Measurements from ENCODE around the gene SPRED3.
"Not testable (repeated sequence)": the region's sequence is repeated elsewhere in the genome, so short reads cannot be mapped to it uniquely, and the experiment has no call there.

Gene SPRED3

DNA sequence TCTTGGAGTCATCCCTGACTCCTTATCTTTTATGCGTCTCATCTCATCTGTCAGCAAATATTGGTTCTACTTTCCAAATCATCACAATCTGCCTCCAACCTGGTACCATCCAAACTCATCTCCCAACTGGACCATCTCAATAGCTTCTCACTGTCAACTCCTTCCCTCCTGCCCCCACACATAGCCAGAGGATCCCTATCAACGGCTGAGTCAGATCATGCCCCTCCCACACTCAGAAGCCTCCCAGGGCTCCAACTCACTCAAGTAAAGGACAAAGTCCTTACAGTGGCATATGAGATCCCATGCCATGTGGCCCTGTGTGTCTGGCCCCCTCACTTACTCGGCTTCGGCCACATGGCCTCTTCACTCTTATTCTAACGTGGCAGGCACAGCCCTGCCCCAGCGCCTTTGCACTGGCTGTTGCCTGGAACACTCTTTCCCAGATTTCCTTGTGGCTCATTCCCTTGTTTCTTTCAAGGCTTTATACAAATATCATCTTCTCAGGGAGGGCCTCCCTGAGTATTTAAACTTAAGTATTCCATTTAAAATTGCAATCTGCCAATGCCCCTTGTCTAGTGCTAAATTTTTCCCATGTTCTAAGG, 4.3 kb downstream of the SPRED3 start:
- DNase-seq, result no peak

DNA sequence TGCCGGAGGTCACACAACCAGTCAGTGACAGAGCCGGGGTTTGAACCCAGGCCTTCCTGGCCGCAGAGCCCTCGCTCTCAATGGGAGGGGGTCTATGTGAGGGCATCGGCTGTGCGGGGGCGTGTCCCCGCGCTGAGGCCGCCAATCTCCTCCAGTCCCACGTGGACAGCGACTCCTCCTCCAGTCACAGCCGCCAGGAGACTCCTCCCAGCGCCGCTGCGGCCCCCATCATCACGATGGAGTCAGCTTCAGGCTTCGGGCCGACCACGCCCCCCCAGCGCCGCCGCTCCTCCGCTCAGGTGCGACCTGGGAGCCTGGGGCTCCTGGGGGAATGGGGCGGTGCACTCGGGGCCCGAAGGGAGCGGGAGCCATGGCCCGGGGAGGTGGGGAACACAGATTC, 6.0 kb downstream of the SPRED3 start:
- DNase-seq, result peak; percentile 86

DNA sequence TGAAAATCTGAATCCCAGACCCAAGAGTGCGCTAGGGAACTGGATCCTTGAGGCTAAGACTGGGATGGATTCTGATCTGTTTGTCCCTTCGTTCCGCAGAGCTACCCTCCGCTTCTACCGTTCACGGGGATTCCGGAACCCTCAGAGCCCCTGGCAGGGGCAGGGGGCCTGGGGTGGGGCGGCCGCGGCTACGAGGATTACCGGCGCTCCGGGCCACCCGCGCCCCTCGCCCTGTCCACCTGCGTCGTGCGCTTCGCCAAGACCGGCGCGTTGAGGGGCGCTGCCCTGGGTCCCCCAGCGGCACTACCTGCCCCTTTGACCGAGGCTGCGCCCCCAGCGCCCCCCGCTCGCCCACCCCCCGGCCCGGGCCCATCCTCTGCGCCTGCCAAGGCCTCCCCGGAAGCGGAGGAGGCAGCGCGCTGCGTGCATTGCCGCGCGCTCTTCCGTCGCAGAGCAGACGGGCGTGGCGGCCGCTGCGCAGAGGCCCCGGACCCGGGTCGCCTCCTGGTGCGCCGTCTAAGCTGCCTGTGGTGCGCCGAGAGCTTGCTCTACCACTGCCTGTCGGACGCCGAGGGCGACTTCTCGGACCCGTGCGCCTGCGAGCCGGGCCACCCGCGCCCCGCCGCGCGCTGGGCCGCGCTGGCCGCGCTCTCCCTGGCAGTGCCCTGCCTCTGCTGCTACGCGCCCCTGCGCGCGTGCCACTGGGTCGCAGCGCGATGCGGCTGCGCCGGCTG, 7.1 kb downstream of the SPRED3 start:
- peak; percentile 56 for DNase-seq

DNA sequence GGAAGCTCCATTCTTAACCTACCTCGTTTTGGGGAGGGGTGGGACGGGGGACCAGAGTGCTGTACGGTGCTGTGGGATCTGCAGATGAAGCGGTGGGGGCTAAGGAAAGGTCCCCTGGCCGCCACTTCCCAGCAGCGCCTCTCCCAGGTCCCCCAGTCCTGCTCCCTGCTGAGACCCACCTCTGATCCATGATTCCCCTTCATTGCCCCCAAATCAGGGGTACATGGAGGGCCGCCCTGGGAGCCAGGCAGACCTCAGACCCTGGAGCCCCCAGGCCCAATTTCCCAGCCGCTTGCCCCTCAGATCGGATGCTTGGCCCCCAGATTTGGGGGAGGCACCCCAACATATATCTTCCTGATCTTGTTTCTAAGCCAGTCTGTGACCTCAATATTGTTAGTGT, 10.6 kb downstream of the SPRED3 start:
- DNase-seq, result no peak

DNA sequence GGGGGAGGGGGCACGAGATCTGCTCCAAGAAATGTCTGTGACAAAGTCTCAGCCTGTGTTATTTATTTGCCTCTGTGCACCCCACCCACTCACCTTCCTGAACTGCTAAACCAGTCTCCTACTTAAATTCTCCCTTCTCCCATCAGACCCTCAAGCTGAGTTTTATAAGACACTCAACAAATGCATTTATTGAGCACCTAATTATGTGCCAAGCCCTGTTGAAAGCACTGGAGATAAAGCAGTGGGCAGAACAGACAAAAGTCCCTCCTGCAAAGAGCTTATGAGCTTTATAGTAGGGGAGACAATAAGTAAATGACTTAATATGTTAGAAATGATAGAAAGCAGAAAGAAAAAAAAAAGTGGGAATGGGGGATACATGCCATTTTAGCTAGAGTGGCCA, 11.0 kb downstream of the SPRED3 start:
- DNase-seq, result no peak

DNA sequence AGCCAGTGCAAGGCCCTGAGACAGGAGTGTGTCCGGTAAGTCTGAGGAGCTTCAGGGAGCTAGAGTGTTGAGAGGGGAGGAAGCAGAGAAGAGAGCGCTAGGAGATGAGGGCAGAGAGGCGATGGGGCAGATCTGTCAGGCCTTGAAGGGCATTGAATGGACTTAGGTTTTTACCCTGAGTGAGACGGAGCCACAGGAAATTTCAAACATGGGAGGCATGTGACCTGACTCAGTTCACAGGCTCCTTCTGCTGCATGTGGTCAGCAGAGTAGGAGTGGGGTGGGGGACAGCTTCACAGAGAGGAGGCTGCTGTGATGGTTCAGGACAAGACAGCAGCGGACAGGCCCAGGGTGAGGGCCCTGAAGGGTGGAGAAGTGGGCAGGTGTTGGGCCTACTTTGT, 11.9 kb downstream of the SPRED3 start:
- DNase-seq, result no peak

DNA sequence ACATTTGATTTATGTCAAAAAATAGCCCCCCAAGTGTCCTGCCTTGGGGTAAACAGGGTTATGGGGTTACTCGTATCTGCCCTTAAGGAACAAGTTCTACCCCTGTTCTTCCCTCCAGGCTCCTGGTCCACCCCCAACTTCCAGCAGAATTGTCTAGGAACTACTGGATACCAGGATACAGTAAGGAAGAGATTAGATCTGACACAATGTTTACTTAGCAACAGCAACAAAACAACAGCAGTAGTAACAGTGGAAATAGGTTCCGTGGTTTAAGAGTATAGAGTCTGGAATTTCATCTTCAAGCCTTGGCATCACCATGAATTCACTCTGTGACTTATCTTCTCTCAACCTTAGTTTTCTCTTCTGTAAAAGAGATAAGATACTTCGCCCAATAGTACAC, 12.7 kb downstream of the SPRED3 start:
- no peak for DNase-seq

DNA sequence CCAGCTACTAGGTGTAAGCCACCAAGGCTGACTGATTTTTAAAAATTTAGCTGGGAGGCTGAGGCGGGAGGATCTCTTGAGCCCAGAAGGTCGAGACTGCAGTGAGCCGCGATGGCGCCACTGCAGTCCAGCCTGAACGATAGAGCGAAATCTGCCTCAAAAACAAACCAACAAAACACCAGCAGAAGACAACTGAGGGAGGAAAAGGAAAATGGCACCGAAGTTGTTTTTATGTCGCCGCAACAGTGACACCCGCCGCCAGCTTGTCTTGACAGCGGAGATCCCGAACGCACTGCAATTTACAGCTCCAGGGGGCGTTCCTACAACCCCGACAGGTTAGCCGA, 14.1 kb downstream of the SPRED3 start:
- DNase-seq, result no peak

DNA sequence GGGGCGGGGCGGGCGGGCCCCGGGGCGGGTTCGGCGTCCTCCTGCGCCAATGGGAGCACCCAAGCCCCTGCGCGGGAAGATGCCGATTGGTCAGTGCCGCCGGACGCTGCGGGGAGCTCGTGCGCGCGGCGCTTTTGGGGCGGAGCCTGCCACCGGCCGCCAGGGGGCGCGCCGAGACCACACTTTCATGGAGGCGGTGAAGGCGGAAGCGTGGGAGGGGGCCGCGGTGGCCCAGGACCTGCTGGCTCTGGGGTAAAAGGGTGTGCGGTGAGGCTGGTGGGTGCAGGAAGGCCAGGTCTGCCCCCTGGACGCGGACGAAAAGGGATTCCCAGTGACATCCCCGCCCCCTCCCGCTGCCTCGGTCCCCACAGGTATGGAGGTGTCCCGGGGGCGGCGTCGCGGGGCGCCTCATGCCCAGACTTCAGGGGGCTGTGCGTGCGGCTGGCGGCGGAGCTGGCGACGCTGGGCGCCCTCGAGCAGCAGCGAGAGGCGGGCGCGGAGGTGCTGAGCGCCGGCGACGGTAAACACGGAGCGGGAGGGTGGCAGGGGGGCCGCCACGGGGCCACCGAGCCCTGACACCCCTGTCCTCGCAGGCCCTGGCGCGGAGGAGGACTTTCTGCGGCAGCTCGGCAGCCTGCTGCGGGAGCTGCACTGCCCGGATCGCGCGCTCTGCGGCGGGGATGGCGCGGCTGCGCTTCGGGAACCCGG, 14.6 kb downstream of the SPRED3 start, which contains the start of gene FAM98C:
FAM98C (plus strand) TSS at position 127 of the 708 bp plus-strand sequence; CDS start at position 188, 61 bp downstream.
- peak; percentile 98 for DNase-seq

DNA sequence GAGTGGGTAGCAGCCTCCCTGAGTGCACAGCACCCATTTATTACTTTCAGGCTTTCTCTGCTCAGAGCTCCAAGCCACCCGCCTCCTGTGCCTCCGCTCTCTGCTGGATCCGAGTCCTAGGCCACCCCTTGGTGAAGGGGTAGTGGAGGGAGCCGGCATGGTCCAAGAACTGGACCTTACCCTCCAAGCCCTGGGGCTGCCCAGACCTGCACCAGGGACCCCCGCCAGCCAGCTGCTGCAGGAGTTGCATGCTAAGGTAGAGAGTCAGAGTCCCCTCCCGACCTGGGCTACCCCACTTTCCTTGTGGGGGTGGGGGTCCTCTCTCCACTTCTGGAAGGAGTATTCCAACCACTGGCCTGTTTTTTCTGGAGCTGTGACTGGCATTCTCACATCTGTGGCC, 16.4 kb downstream of the SPRED3 start:
- DNase-seq, result no peak

DNA sequence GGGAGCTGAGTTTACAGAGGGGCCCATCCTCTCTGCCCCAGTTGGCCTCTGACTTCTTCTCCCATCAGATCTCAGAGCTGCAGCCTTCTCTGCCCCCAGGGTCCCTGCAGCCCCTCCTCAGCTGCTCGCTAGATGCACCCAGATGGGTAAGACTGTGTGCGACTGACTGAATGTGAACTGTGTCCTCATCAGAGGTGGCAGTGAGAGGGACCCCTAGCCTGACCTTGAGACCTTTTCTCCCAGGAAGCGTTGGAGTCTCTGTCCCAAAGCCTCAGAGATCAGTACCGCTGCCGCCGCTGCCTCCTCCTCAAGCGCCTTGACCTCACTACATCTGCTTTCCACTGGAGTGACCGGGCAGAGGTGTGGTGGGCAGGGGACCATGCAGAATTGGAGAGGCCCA, 16.8 kb downstream of the SPRED3 start:
- no peak for DNase-seq

DNA sequence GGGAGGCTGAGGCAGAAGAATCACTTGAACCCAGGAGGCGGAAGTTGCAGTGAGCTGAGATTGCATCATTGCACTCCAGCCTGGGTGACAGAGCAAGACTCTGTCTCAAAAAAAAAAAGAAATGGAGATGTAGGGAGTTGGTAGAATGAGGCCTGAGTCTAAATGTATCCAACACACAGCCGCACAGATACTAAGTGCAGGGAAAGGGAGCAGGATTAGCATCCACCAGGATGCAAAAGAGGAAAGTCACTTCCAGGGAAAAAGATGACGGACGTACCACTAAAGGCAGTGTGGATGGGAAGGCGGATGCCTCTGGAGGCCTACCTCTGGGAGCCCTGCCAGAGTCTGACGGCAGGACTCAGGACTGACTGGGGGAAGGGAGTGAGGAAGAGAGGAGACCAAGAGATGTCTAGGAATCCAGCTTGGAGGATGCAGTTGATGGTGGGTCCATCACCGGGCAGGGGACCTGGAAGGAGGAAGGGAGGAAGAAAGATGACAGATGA, 21.2 kb downstream of the SPRED3 start:
- DNase-seq, result no peak

DNA sequence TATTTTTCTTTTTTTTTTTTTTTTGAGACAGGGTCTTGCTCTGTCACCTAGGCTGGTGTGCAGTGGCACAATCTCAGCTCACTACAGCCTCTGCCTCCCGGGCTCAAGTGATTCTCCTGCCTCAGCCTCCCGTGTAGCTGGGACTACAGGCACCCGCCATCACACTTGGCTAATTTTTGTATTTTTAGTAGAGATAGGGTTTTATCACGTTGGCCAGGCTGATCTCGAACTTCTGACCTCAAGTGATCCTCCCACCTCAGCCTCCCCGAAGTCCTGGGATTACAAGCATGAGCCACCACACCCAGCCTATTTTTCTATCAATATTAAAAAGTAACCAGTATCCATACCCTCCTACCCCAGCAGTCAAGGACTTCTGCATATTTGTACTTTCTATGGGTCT, 21.9 kb downstream of the SPRED3 start:
- DNase-seq, result not testable (repeated sequence)

DNA sequence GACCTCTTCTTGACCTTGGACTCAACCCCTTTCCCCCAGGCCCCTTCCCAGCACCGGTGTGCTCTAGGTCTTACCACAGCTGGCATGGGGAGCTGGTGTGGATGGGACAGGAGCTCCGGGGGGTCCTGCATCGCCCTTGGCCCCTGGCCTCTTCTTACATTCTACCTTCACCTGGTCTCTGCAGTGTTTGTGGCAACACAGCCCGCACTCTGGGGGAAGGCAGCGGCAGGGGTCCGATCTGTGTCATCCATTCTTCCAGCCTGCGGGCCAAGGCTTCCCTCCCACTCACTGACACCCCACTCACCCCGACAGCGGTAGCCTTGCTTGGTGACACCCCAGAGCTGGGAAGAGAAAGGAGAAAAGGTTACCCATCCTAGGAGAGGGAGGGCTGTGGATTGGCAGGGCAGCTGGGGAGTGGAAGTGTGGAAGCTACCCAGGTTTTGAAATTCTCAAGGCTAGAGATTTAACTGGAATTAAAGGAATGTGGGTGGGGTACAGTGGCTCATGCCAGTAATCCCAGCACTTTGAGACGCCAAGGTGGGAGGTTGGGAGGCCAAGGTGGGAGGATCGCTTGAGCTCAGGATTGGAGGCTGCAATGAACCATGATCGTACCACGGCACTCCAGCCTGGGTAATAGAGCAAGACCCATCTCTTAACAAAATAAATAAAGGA, 22.7 kb downstream of the SPRED3 start:
- DNase-seq, result no peak

DNA sequence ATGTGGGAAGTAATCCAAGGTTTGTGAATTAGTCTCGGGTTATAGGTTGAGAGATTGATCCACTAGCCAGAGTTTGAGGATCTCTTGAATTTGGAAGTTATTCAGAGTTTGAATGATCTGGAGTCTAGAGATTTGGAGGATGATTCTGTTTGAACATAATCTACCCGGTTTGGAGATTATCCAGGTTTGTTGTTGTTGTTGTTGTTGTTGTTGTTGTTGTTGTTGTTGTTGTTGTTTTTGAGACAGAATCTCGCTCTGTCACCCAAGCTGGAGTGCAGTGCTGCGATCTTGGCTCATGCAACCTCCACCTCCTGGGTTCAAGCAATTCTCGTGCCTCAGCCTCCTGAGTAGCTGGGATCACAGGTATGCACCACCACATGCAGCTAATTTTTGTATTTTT, 23.4 kb downstream of the SPRED3 start:
- DNase-seq, result not testable (repeated sequence)

DNA sequence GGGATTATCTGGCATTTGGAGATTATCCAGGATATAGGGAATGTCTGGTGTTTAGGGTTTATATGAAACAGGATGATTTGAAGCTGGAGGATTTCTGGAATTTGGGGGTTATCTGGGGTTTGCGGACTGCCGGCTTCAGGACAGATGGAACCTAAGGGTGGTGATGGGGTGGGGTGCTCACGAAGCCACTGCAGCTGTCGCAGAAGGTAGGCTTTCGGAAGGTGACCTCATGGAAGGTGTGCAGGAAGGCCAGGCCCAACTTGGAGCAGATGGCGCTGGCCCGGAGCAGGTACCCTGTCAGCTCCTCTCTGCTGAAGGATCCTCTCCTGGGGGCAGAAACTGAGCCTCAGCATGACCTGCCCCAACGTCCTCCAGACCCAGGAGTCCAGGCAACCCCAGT, 24.0 kb downstream of the SPRED3 start:
- no peak for DNase-seq

DNA sequence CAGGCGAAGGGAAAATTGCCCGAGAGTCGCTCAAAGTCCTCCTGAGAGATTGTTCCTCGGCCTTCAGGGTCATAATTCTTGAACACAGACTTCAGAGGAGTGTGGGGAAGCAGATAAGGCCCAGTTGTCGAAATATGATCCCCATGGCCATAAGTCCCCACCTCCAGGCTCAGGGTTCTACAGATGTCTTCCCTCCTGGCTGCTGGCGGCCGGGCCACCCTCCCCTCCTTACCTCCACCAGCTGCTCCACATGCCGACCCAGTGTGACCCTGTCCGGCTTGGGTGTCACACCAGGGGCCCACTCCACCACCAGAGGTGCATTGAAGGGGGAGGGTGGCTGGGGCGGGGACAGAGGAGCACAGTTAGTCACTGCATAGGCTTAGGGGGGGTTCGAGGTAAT, 24.5 kb downstream of the SPRED3 start:
- no peak for DNase-seq

DNA sequence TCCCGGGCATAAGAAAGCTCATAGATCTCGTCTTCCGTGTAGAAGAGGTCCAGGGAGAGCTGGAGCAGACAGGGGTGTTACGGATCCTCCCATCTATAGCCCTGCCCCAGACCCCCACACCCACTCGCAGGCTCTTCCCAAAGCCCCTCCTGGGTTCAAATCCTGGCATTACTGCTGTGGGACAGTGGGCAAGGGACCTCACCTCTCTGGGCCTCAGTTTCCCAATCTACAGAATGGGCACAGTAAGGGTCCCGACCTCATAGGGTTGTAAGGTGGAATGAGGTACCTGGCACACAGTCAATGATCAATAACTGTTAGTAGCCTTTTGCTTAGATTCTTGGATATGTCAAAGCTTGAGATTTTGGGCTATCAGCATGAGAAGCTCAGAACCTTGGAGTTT, 24.9 kb downstream of the SPRED3 start:
- DNase-seq, result no peak

DNA sequence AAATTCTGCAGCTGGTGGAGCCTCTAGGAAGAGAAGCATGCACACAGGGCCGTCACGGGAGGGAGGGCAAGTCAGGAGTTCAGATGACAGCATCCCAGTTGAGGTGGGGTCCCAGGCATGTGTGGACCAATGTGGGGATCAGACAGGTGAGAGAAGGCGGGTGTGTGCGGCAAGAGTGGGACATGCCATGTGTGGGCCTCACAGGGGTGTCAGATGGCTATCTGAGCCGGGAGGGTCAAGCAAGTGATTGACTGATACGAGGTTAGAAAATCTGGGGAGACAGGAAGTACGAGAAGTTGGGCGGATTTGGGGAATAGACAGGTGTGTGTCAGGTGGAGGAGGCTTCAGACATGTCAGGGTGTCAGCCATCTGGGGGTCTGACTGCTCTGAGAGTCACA, 28.6 kb downstream of the SPRED3 start:
- DNase-seq, result no peak

DNA sequence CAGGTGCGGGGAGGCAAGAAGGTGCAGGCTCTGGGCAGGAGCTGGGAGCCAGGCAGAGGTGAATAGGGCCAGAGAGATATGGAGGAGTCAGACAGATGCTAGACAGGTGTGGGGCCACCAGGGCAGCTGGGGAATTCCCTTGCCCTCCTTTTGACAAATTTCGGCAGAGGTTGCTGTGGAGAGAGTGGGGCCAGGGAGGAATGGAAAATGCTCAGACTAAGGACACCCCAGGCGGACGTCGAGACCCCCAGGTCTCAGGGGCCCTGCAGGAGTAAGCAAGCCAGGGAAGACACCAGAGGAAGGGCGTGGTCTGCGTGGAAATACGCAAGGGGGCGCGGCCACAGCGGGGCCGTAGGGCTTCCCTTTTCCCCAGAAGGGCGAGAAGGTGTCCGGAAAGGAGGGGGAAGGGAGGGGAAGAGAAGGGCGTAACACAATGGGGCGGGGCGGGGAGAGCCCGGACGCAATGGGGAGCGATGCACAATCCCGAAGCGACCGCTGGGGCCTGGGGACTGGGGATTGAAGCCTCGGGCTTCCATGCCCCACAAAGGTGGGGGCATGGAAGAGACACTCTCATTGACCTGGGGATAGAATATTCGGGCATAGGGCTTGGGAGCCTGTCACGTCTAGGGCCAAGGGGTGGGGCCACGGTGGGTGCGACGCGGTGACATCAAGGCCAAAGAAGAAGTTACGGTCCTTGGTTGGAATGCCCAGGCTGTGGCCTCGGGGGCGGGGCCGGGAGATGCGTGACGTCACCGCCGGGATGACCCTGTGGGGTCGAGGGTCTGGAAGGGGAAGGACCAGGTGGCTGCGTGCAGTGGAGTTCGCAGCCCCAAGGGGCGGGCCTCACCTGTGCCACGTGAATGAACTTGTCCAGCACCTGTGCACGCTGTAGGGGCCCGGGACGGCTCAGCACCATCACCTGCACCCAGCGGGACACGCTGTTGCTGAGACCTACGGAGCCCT, 29.3 kb downstream of the SPRED3 start:
- peak; percentile 80 for DNase-seq

DNA sequence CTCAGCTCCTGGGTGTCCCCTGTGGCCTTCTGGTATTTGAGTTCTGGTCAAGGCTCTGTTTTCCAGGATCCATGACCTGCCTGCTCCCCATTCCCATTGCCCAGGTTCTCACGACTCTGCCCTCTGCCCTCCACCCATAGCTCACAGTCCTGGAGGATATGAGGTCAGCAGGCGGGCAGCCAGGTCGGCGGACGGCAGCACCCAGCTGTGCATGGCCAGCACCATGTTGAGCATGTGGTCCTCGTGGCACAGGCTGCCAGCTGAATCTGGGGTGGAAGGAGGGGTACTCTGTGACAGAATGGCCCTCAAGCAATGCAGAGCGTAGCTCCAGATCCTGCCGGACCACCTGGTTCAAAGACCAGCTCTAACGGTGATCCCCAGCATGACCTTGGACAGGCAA, 32.4 kb downstream of the SPRED3 start:
- no peak for DNase-seq

DNA sequence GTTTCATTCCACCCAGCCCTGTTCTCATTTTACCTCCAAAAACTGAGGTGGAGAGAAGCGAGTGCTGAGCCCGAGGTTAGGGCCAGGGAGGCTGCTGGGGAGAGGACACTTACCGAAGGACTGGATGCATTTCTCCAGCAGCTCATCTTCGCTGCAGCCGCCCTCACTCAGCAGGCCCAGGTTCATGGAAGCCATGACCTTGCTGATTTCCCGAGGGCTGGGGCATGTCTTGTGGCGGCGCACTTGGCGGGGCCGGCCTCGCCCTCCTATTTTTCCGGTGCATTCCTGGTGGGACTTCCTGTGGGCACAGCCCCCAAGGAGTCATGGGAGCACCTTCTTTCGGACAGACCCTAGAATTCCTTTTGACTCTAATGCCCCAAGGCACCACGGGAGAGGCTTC, 33.4 kb downstream of the SPRED3 start:
- no peak for DNase-seq

Measured in activated CD4-positive, alpha-beta T cell treated with anti-CD3 and anti-CD28 coated beads, Interleukin-2, amount 50 U/mL, for 16 hours (primary cell).